ENCODE measurements around the gene VSIG10L. TPM values are rescaled to one million over a fixed set of nuclear protein-coding genes. Genes with fewer than 3 reads are reported as not detected.

The VSIG10L gene
- total RNA-seq, 4 donors from 2014 or later: 0.60 to 2.2 (median 1.8) TPM

DNA sequence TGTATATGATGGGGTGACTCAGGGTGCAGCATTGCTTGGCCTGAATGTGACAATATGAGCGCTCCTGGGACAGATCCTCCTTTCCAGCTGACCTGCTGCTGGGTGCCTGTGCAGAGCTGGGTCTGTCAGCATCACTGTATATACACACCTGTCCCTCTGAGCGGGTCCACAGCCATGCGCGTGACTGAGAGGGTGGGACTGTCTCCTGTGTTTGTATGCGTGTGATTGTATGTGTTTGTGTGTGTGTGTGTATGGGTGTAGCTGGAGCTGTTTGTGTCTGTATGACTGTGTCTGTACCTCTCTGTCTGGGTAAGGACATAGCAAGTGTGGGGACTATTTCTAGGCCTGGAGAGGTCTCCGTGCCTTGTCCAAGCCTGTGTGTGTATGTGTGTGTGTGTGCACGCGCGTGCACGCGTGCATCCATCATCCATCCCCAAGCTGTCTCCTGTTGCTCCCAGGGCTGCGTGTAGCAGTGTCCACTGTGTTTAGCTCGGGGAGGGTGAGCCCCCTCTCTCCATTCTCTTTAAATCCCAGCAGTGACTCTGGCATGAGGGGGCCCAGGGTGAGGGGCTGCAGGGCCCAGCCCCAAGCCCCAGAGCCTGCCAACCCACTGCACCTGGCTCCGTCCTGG is 22.2 kb downstream of the VSIG10L start:
- Histone ChIP-seq H3K27me3 (no peaks in the 10 kb centered on the region), H3K36me3 (no peaks in the 10 kb centered on the region), H3K27ac (no peak overlapping the region), H3K9me3 (no peaks in the 10 kb centered on the region), H3K4me3 (no peak overlapping the region), H3K4me1 (no peaks in the 10 kb centered on the region)
- in situ Hi-C loops (cut with MboI; ENCODE audit: low pct_ligation_motif_present in 1 of 4, low pct_unique_long_range_greater_than_20kb in 1 of 4, low sequenced_read_pairs in 3 of 4): no loop called here
- no peak for DNase-seq
- TF ChIP-seq POLR2AphosphoS5 (IDR thresholded peaks at IDR 0.05): no peak
- TF ChIP-seq POLR2A (IDR thresholded peaks at IDR 0.05): no peak
- TF ChIP-seq, protein P1, sequence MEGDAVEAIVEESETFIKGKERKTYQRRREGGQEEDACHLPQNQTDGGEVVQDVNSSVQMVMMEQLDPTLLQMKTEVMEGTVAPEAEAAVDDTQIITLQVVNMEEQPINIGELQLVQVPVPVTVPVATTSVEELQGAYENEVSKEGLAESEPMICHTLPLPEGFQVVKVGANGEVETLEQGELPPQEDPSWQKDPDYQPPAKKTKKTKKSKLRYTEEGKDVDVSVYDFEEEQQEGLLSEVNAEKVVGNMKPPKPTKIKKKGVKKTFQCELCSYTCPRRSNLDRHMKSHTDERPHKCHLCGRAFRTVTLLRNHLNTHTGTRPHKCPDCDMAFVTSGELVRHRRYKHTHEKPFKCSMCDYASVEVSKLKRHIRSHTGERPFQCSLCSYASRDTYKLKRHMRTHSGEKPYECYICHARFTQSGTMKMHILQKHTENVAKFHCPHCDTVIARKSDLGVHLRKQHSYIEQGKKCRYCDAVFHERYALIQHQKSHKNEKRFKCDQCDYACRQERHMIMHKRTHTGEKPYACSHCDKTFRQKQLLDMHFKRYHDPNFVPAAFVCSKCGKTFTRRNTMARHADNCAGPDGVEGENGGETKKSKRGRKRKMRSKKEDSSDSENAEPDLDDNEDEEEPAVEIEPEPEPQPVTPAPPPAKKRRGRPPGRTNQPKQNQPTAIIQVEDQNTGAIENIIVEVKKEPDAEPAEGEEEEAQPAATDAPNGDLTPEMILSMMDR (IDR thresholded peaks at IDR 0.05): no peak
- TF ChIP-seq EP300 (IDR thresholded peaks at IDR 0.05; ENCODE audit: low read depth): no peak
- WGBS, 2 donors (ENCODE audit: low coverage in 1 of 2): 76% methylated on average over 14 of the region's 14 CpGs; no CpG with 5 or more reads in 1 of the 2 donors
- intact Hi-C loops (cut with DNase I; ENCODE audit: low total_unique reads): no loop called here

GRCh38 chr19:51318687-51319648 is 23.0 kb downstream of the VSIG10L start:
- Histone ChIP-seq H3K36me3 (no peaks in the 10 kb centered on the region), H3K27ac (no peak overlapping the region), H3K27me3 (no peaks in the 10 kb centered on the region), H3K4me1 (no peaks in the 10 kb centered on the region), H3K4me3 (no peak overlapping the region), H3K9me3 (no peaks in the 10 kb centered on the region)
- intact Hi-C loops (cut with DNase I; ENCODE audit: low total_unique reads): no loop called here
- in situ Hi-C loops (cut with MboI; ENCODE audit: low pct_ligation_motif_present in 1 of 4, low pct_unique_long_range_greater_than_20kb in 1 of 4, low sequenced_read_pairs in 3 of 4): no loop called here
- no peak for TF ChIP-seq EP300 (IDR thresholded peaks at IDR 0.05; ENCODE audit: low read depth)
- TF ChIP-seq, protein P1 (IDR thresholded peaks at IDR 0.05): no peak
- no peak for TF ChIP-seq POLR2A (IDR thresholded peaks at IDR 0.05)
- TF ChIP-seq POLR2AphosphoS5 (IDR thresholded peaks at IDR 0.05): no peak
- no peak for DNase-seq
- 70% methylated on average over 23 of the region's 23 CpGs; no CpG with 5 or more reads in 1 of the 2 donors for WGBS, 2 donors (ENCODE audit: low coverage in 1 of 2)

- in situ Hi-C loops (cut with MboI; ENCODE audit: low pct_ligation_motif_present in 1 of 4, low pct_unique_long_range_greater_than_20kb in 1 of 4, low sequenced_read_pairs in 3 of 4): no loop called here
- 38% methylated on average over 1 of the region's 1 CpG; no CpG with 5 or more reads in 1 of the 2 donors for WGBS, 2 donors (ENCODE audit: low coverage in 1 of 2)
- Histone ChIP-seq H3K27ac (no peak overlapping the region), H3K9me3 (no peaks in the 10 kb centered on the region), H3K36me3 (no peaks in the 10 kb centered on the region), H3K27me3 (peaks cover under 1% of the 10 kb centered on the region), H3K4me3 (no peak overlapping the region), H3K4me1 (no peaks in the 10 kb centered on the region)
- TF ChIP-seq EP300 (IDR thresholded peaks at IDR 0.05; ENCODE audit: low read depth): no peak
- TF ChIP-seq, protein P1 (IDR thresholded peaks at IDR 0.05): no peak
- TF ChIP-seq POLR2AphosphoS5 (IDR thresholded peaks at IDR 0.05): no peak
- TF ChIP-seq POLR2A (IDR thresholded peaks at IDR 0.05): no peak
- intact Hi-C loops (cut with DNase I; ENCODE audit: low total_unique reads): no loop called here
- no peak for DNase-seq
These were observed 24.0 kb downstream of the VSIG10L start for GRCh38 chr19:51317968-51318367.

DNA sequence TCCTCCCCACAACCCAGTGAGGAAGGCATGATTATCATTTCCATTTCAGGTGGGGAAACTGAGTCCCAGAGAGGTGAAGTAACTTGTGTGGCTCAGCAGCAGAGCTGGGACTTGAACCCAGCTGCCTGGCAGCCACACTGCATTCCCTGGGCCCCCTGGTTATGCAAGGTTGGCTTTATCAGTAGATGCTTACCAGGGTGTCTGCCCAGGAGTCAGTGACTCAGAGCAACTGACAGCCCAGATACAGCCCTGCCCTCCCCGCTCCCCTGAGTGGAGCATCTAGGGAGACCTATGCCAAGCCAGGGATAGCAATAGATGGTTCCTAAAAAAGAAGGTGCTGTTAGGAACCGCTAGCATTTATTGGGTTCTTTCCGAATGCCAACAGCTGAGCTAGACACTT is 24.6 kb downstream of the VSIG10L start:
- Histone ChIP-seq H3K36me3 (no peaks in the 10 kb centered on the region), H3K4me3 (no peak overlapping the region), H3K27ac (no peak overlapping the region), H3K27me3 (peaks cover 6% of the 10 kb centered on the region), H3K9me3 (no peaks in the 10 kb centered on the region), H3K4me1 (no peaks in the 10 kb centered on the region)
- intact Hi-C loops (cut with DNase I; ENCODE audit: low total_unique reads) (no loop called here), in situ Hi-C loops (cut with MboI; ENCODE audit: low pct_ligation_motif_present in 1 of 4, low pct_unique_long_range_greater_than_20kb in 1 of 4, low sequenced_read_pairs in 3 of 4) (no loop called here)
- DNase-seq: no peak
- TF ChIP-seq POLR2AphosphoS5 (IDR thresholded peaks at IDR 0.05) (no peak), POLR2A (IDR thresholded peaks at IDR 0.05) (no peak), EP300 (IDR thresholded peaks at IDR 0.05; ENCODE audit: low read depth) (no peak)
- TF ChIP-seq, protein P1 (IDR thresholded peaks at IDR 0.05): no peak
- WGBS, 2 donors (ENCODE audit: low coverage in 1 of 2): 72% methylated on average over 3 of the region's 3 CpGs; no CpG with 5 or more reads in 1 of the 2 donors

Measured in transverse colon (tissue), 4 donors.